Measurements from ENCODE around the gene HSDL2.

Gene HSDL2

DNA sequence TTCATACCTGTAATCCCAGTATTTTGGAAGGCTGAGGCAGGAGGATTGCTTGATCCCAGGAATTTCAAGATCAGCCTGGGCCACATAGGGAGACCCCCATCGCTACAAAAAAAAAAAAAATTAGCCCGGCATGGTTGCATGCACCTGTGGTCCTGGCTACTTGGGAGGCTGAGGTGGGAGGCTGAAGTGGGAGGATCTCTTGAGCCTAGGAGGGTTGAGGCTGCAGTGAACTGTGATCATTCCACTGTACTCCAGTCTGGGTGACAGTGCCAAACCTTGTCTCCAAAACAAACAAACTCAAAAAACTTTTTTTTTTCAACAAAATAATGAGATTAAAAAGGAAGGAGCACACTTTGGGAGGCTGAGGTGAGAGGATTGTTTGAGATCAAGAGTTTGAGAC, 120.9 kb downstream of the HSDL2 start:
- no peak overlapping the region for H3K4me2 ChIP-seq (ENCODE audit: low read length)
- H3K9ac ChIP-seq (ENCODE audit: low read length), result no peak overlapping the region
- no peak overlapping the region for H2AK5ac ChIP-seq (ENCODE audit: low read length)
- no peaks in the 10 kb centered on the region for H3K9me3 ChIP-seq (ENCODE audit: insufficient read depth, low read depth, low read length)
- no peak overlapping the region for H4K12ac ChIP-seq (ENCODE audit: low read depth, low read length)
- H3K4ac ChIP-seq (ENCODE audit: low read depth, low read length), result no peak overlapping the region
- no peaks in the 10 kb centered on the region for H3K27me3 ChIP-seq (ENCODE audit: insufficient read depth, low read length)
- no peak overlapping the region for H2BK12ac ChIP-seq (ENCODE audit: low read length)
- no peak overlapping the region for H4K91ac ChIP-seq (ENCODE audit: low read depth, low read length)
- H3K23ac ChIP-seq (ENCODE audit: low read length), result no peak overlapping the region
- H3K79me1 ChIP-seq (ENCODE audit: low read length), result no peaks in the 10 kb centered on the region
- no CpG with 5 or more reads among the region's 2 CpGs for WGBS (ENCODE audit: extremely low coverage, insufficient coverage, insufficient read length)
- H2AFZ ChIP-seq (ENCODE audit: insufficient read depth, low read length, poor library complexity), result no peak overlapping the region
- no peak overlapping the region for H2BK120ac ChIP-seq (ENCODE audit: insufficient read depth, low read length, poor library complexity)
- DNase-seq, result no peak
- no peak overlapping the region for H4K8ac ChIP-seq (ENCODE audit: low read depth, low read length)
- H3K14ac ChIP-seq (ENCODE audit: low read length), result no peak overlapping the region
- H3K4me3 ChIP-seq (ENCODE audit: low read depth, low read length), result no peak overlapping the region
- no peak overlapping the region for H2BK5ac ChIP-seq (ENCODE audit: low read depth, low read length, poor library complexity)
- H3K36me3 ChIP-seq (ENCODE audit: control insufficient read depth in 1 of 2, insufficient read depth in 2 of 2, low read length in 2 of 2), result no peaks in the 10 kb centered on the region
- H3K18ac ChIP-seq (ENCODE audit: low read length), result no peak overlapping the region
- no peaks in the 10 kb centered on the region for H3K79me2 ChIP-seq (ENCODE audit: control insufficient read depth, insufficient read depth, low read length, poor library complexity)
- no peaks in the 10 kb centered on the region for H3K4me1 ChIP-seq (ENCODE audit: control insufficient read depth in 1 of 2, insufficient read depth in 2 of 2, low read length in 2 of 2)
- no peak overlapping the region for H3K27ac ChIP-seq (ENCODE audit: low read depth, low read length)

DNA sequence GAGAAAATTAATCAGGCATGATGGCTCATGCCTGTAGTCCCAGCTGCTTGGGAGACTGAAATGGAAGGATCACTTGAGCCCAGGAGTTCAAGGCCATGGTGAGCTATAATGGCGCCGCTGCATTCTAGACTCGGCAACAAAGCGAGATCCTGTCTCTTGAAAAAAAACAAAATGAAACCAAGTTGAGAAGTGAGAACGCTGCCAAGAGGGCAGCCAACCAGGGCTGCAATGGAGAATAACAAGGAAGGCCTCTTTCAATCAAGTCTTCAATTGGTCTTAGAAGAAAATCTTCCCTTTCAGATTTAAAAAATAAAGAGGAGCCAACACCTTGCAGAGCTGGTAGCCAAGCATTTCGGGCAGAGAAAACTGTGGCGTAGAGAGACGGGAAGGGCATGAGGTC, 121.4 kb downstream of the HSDL2 start:
- H3K79me2 ChIP-seq (ENCODE audit: control insufficient read depth, insufficient read depth, low read length, poor library complexity), result no peaks in the 10 kb centered on the region
- H3K14ac ChIP-seq (ENCODE audit: low read length), result no peak overlapping the region
- H3K4me2 ChIP-seq (ENCODE audit: low read length), result no peak overlapping the region
- H3K27ac ChIP-seq (ENCODE audit: low read depth, low read length), result no peak overlapping the region
- no peak overlapping the region for H3K18ac ChIP-seq (ENCODE audit: low read length)
- no CpG with 5 or more reads among the region's 8 CpGs for WGBS (ENCODE audit: extremely low coverage, insufficient coverage, insufficient read length)
- H2AFZ ChIP-seq (ENCODE audit: insufficient read depth, low read length, poor library complexity), result no peak overlapping the region
- H3K79me1 ChIP-seq (ENCODE audit: low read length), result no peaks in the 10 kb centered on the region
- H3K4me3 ChIP-seq (ENCODE audit: low read depth, low read length), result no peak overlapping the region
- H3K9me3 ChIP-seq (ENCODE audit: insufficient read depth, low read depth, low read length), result no peaks in the 10 kb centered on the region
- H3K4ac ChIP-seq (ENCODE audit: low read depth, low read length), result no peak overlapping the region
- H4K91ac ChIP-seq (ENCODE audit: low read depth, low read length), result no peak overlapping the region
- H3K23ac ChIP-seq (ENCODE audit: low read length), result no peak overlapping the region
- no peak overlapping the region for H2BK5ac ChIP-seq (ENCODE audit: low read depth, low read length, poor library complexity)
- H3K27me3 ChIP-seq (ENCODE audit: insufficient read depth, low read length), result no peaks in the 10 kb centered on the region
- no peaks in the 10 kb centered on the region for H3K36me3 ChIP-seq (ENCODE audit: control insufficient read depth in 1 of 2, insufficient read depth in 2 of 2, low read length in 2 of 2)
- H4K12ac ChIP-seq (ENCODE audit: low read depth, low read length), result no peak overlapping the region
- H3K9ac ChIP-seq (ENCODE audit: low read length), result no peak overlapping the region
- no peak overlapping the region for H4K8ac ChIP-seq (ENCODE audit: low read depth, low read length)
- H3K4me1 ChIP-seq (ENCODE audit: control insufficient read depth in 1 of 2, insufficient read depth in 2 of 2, low read length in 2 of 2), result no peaks in the 10 kb centered on the region
- no peak overlapping the region for H2AK5ac ChIP-seq (ENCODE audit: low read length)
- H2BK120ac ChIP-seq (ENCODE audit: insufficient read depth, low read length, poor library complexity), result no peak overlapping the region
- H2BK12ac ChIP-seq (ENCODE audit: low read length), result no peak overlapping the region
- DNase-seq, result no peak

DNA sequence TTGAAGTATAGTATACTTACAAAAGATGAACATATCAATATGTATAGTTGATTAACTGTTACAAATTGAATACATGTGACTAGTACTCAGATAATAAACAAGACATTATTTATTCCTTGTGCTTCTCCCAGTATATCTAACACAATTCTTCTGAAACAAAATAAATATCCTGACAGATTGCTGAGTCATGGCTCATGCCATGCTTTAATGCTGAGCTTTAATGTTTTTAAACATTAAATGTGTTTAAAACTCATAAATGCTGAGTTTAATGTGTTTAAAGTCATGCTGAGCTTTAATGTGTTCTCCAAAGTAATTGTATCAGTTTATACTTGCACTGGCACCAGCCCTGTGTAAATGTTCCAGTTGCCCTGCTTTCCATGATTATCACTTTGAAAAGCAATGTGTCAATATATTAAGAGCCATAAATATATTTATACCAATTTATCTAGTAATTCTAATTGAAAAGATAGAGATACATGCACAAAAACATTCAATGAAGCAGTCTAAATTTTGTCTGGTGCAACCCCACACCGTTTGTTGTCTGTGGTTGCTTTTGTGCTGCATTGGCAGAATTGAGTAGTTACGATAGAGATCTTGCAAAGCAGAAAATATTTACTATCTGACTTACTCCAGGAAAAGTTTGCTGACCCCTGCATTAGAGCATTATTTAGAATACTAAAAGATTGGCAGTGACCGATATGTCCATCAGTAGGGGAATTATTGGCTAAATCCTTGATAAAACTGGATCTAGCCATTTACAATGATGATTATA, 122.5 kb downstream of the HSDL2 start:
- Histone ChIP-seq H3K27me3 (ENCODE audit: insufficient read depth, low read length) (no peaks in the 10 kb centered on the region), H3K14ac (ENCODE audit: low read length) (no peak overlapping the region), H3K79me1 (ENCODE audit: low read length) (no peaks in the 10 kb centered on the region), H3K4me3 (ENCODE audit: low read depth, low read length) (no peak overlapping the region), H4K12ac (ENCODE audit: low read depth, low read length) (no peak overlapping the region), H4K91ac (ENCODE audit: low read depth, low read length) (no peak overlapping the region), H2BK120ac (ENCODE audit: insufficient read depth, low read length, poor library complexity) (no peak overlapping the region), H2AK5ac (ENCODE audit: low read length) (no peak overlapping the region), H2AFZ (ENCODE audit: insufficient read depth, low read length, poor library complexity) (no peak overlapping the region), H3K18ac (ENCODE audit: low read length) (no peak overlapping the region), H3K79me2 (ENCODE audit: control insufficient read depth, insufficient read depth, low read length, poor library complexity) (no peaks in the 10 kb centered on the region), H2BK5ac (ENCODE audit: low read depth, low read length, poor library complexity) (no peak overlapping the region), H3K4ac (ENCODE audit: low read depth, low read length) (no peak overlapping the region), H3K9ac (ENCODE audit: low read length) (no peak overlapping the region), H3K36me3 (ENCODE audit: control insufficient read depth in 1 of 2, insufficient read depth in 2 of 2, low read length in 2 of 2) (no peaks in the 10 kb centered on the region), H2BK12ac (ENCODE audit: low read length) (no peak overlapping the region), H3K9me3 (ENCODE audit: insufficient read depth, low read depth, low read length) (no peaks in the 10 kb centered on the region), H3K23ac (ENCODE audit: low read length) (no peak overlapping the region), H3K4me2 (ENCODE audit: low read length) (no peak overlapping the region), H3K4me1 (ENCODE audit: control insufficient read depth in 1 of 2, insufficient read depth in 2 of 2, low read length in 2 of 2) (no peaks in the 10 kb centered on the region), H3K27ac (ENCODE audit: low read depth, low read length) (no peak overlapping the region), H4K8ac (ENCODE audit: low read depth, low read length) (no peak overlapping the region)
- WGBS (ENCODE audit: extremely low coverage, insufficient coverage, insufficient read length), result no CpG with 5 or more reads among the region's 3 CpGs
- DNase-seq, result no peak

DNA sequence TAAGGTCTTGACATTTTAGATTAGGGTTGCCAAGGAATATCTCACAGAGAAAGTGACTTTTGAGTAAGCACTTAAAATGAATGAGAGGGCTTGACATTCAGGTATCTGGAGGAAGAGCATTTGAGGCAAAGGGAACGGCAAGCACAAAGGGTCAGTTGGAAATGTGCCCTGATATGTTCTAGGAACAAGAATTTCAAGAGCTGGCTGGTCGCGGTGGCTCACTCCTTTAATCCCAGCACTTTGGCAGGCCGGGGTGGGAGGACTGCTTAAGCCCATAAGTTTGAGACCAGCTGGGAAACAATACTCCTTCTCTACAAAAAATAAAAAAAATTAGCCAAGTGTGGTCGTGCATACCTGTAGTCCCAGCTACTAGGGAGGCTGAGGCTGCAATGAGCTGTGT, 123.3 kb downstream of the HSDL2 start:
- H3K4me1 ChIP-seq (ENCODE audit: control insufficient read depth in 1 of 2, insufficient read depth in 2 of 2, low read length in 2 of 2), result no peaks in the 10 kb centered on the region
- no CpG with 5 or more reads among the region's 5 CpGs for WGBS (ENCODE audit: extremely low coverage, insufficient coverage, insufficient read length)
- H3K23ac ChIP-seq (ENCODE audit: low read length), result no peak overlapping the region
- H4K8ac ChIP-seq (ENCODE audit: low read depth, low read length), result peak overlapping the region; percentile 16
- no peak overlapping the region for H3K4me2 ChIP-seq (ENCODE audit: low read length)
- H2BK5ac ChIP-seq (ENCODE audit: low read depth, low read length, poor library complexity), result no peak overlapping the region
- no peak overlapping the region for H3K4ac ChIP-seq (ENCODE audit: low read depth, low read length)
- no peaks in the 10 kb centered on the region for H3K9me3 ChIP-seq (ENCODE audit: insufficient read depth, low read depth, low read length)
- H3K4me3 ChIP-seq (ENCODE audit: low read depth, low read length), result no peak overlapping the region
- no peak overlapping the region for H3K9ac ChIP-seq (ENCODE audit: low read length)
- no peak overlapping the region for H3K27ac ChIP-seq (ENCODE audit: low read depth, low read length)
- H3K79me1 ChIP-seq (ENCODE audit: low read length), result no peaks in the 10 kb centered on the region
- H4K12ac ChIP-seq (ENCODE audit: low read depth, low read length), result no peak overlapping the region
- H2AK5ac ChIP-seq (ENCODE audit: low read length), result no peak overlapping the region
- no peaks in the 10 kb centered on the region for H3K36me3 ChIP-seq (ENCODE audit: control insufficient read depth in 1 of 2, insufficient read depth in 2 of 2, low read length in 2 of 2)
- H3K27me3 ChIP-seq (ENCODE audit: insufficient read depth, low read length), result no peaks in the 10 kb centered on the region
- DNase-seq, result peak in 1 of 2 donors; percentile 47
- H4K91ac ChIP-seq (ENCODE audit: low read depth, low read length), result no peak overlapping the region
- no peak overlapping the region for H3K14ac ChIP-seq (ENCODE audit: low read length)
- no peak overlapping the region for H3K18ac ChIP-seq (ENCODE audit: low read length)
- H2BK12ac ChIP-seq (ENCODE audit: low read length), result no peak overlapping the region
- H3K79me2 ChIP-seq (ENCODE audit: control insufficient read depth, insufficient read depth, low read length, poor library complexity), result no peaks in the 10 kb centered on the region
- H2AFZ ChIP-seq (ENCODE audit: insufficient read depth, low read length, poor library complexity), result no peak overlapping the region
- no peak overlapping the region for H2BK120ac ChIP-seq (ENCODE audit: insufficient read depth, low read length, poor library complexity)
